ENCODE results near the gene TFF1.

GRCh38 chr21:42315296-42315891 is 50.9 kb downstream of the TFF1 start, which contains the start of gene TFF3:
- TF ChIP-seq EP300 (IDR thresholded peaks at IDR 0.05; ENCODE audit: low read depth): no peak
- TF ChIP-seq, protein P1, sequence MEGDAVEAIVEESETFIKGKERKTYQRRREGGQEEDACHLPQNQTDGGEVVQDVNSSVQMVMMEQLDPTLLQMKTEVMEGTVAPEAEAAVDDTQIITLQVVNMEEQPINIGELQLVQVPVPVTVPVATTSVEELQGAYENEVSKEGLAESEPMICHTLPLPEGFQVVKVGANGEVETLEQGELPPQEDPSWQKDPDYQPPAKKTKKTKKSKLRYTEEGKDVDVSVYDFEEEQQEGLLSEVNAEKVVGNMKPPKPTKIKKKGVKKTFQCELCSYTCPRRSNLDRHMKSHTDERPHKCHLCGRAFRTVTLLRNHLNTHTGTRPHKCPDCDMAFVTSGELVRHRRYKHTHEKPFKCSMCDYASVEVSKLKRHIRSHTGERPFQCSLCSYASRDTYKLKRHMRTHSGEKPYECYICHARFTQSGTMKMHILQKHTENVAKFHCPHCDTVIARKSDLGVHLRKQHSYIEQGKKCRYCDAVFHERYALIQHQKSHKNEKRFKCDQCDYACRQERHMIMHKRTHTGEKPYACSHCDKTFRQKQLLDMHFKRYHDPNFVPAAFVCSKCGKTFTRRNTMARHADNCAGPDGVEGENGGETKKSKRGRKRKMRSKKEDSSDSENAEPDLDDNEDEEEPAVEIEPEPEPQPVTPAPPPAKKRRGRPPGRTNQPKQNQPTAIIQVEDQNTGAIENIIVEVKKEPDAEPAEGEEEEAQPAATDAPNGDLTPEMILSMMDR (IDR thresholded peaks at IDR 0.05): no peak

All from transverse colon (tissue), 3 donors.